GM19438 (cell line): Measurements from ENCODE around the gene ABCA2.

Experiments used
- ATAC-seq: cut with Tn5 transposase; IDR thresholded peaks from one replicate; pipeline ENCODE4 v1.9.1; 2021; ENCODE audit warnings: low read depth; ENCODE audit not compliant: unreplicated experiment

ABCA2 gene

GRCh38 chr9:137030538-137031527, 2.8 kb upstream of the ABCA2 start:
- no peak for ATAC-seq

- no peak for ATAC-seq
Observed at GRCh38 chr9:137030006-137030405, 2.0 kb upstream of the ABCA2 start.

GRCh38 chr9:137029058-137029936, 1.3 kb upstream of the ABCA2 start:
- no peak for ATAC-seq

- ATAC-seq: no peak
Observed at GRCh38 chr9:137028263-137029057, 423 bp upstream of the ABCA2 start.

- ATAC-seq: no peak
Observed at GRCh38 chr9:137026828-137027227, 1.2 kb downstream of the ABCA2 start.

DNA sequence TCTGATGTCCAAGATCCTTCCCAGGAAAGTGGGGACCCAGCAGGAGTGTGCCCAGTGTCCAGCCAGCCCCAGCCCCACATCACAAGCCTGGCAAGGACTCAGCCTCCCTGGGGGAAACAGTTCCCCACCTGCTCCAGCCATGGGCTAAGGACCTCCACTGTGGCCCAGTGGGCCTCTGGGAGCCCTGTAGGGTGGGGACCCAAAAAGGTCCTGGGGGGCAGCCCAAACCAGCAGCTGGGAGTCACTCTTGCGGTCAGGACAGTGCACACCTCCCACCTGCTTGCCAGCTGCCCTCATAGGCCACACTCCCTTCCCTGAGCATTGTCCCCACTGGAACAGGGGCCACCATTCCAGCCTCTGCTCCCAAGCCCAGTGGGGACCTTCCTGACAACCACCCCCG, 1.7 kb downstream of the ABCA2 start:
- no peak for ATAC-seq

- ATAC-seq: no peak
Observed at GRCh38 chr9:137025517-137025966, 2.5 kb downstream of the ABCA2 start.

- no peak for ATAC-seq
Observed at GRCh38 chr9:137023583-137023991, 4.5 kb downstream of the ABCA2 start.

- ATAC-seq: no peak
Observed at GRCh38 chr9:137023157-137023556, 4.9 kb downstream of the ABCA2 start.

GRCh38 chr9:137022662-137023008, 5.4 kb downstream of the ABCA2 start:
- ATAC-seq: no peak

GRCh38 chr9:137021979-137022661, 5.9 kb downstream of the ABCA2 start:
- no peak for ATAC-seq

DNA sequence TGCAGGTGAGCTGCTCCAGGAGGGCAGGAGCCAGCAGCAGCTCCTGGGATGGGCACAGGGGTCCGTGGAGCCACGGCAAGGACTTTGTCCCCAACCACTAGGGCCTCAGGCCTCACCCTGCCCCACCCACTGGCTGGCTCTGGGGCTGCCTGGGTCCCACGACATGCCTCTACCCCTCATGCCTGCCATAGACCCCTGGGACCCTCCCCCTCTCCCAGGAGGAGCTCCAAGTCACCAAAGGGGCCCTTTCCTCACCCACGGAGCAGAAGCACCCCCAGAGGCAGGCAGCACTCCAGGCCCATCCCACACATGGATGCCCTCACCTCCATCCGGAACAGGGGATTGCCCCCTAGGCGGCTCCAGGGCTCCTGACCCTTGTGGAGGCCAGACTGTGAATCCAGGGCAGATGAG, 6.5 kb downstream of the ABCA2 start:
- ATAC-seq: no peak

DNA sequence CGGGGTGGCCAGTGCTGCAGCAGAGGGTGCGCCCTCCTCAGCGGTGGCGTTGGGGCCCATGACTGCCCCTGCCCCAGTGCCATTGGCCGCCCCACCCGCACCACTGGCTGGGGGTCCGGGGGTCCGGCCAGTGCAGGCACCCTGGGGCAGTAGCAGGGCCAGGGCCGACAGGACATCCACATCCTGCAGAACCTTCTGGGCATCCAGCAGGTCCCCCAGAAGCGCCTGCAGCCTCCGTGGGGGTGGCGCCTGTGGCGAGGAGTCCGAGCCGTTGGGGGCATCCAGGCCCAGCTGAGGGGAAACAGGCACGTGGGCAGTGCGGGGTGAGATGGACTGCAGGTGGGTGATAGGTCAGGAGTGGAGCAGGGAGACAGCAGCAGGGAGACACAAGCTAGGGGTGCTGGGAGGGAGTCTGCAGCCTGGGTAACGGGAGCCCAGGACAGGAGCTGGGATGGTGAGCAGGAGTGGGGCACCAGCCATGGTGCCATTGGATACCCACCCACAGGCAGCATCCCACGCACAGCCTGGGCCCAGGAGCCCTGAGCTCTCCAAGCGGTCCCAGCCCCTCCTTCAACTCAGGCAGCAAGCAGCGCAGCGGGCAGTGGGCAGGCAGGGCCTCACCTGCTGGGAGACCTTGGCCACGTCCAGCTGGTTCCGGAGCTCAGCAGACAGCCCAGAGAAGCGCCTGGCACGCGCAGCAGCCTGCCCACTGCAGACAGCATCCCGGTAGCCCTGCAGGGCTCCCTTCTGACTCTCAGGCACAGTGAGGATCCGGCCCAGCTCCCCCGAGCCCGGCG, 7.1 kb downstream of the ABCA2 start:
- ATAC-seq: no peak

- no peak for ATAC-seq
Observed at GRCh38 chr9:137019891-137020683, 8.0 kb downstream of the ABCA2 start.

DNA sequence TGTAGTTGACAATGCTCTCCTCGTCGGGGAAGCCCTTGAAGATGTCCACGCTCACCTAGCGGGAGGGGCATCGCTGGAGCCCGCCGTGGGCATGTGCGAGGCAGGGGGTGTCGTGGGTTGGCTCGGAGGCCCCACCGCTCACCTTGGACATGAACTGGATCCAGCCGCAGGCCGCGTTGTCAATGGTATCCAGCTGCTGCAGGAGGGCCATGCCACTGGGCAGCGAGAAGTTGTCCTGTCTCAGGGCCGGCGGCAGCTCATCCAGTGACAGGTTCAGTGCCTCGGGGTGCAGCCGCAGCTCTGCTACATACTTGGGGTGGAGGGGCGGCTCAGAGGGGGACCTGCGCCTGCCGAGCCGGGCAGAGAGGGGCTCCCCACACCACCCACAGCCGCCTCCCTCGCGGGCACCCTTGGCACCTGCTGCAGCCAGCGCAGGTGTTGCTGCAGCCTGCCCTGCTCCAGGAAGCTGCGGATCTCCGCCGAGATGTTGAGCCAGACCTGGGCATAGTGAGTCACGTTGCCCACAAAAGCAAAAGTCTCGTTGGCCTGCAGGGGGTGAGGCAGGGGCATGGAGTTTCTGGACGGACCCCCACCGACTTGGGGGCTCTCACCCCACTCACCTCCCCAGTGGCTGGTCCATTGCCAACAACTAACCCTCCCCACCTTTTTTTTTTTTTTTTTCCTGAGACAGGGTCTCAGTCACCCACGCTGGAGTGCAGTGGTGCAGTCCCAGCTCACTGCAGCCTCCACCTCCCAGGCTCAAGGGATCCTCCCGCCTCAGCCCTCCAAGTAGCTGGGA, 9.1 kb downstream of the ABCA2 start:
- no peak for ATAC-seq

GRCh38 chr9:137017791-137018497, 10.1 kb downstream of the ABCA2 start:
- ATAC-seq: no peak

GRCh38 chr9:137017071-137017470, 11.0 kb downstream of the ABCA2 start:
- ATAC-seq: no peak
